Endothelial cell of umbilical vein (primary cell): ENCODE measurements around the gene SIPA1L3.

Experiments
- EZH2 ChIP-seq: IDR thresholded peaks from 2 replicates; pipeline ENCODE4 v1.6.1; 2012; ENCODE audit warnings: borderline replicate concordance, low read depth, mild to moderate bottlenecking, moderate library complexity, low read length, inconsistent platforms; ENCODE audit not compliant: severe bottlenecking
- GATA2 ChIP-seq: IDR thresholded peaks from 2 replicates; pipeline ENCODE4 v1.7.0; 2011; ENCODE audit warnings: low read depth, mild to moderate bottlenecking, moderate library complexity, mixed read lengths, low read length; ENCODE audit not compliant: insufficient read length, insufficient read depth
- POLR2A ChIP-seq: IDR thresholded peaks from 2 replicates; pipeline ENCODE4 v1.6.1; 2012; ENCODE audit warnings: low read depth, mild to moderate bottlenecking, control low read depth, low read length
- POLR2AphosphoS5 ChIP-seq: IDR thresholded peaks from 2 replicates; pipeline ENCODE4 v1.6.1; 2012; ENCODE audit warnings: low read depth, mild to moderate bottlenecking, control low read depth, low read length, moderate library complexity; ENCODE audit not compliant: insufficient read depth
- TF ChIP-seq, protein P1 (sequence below), 2 donors: IDR thresholded peaks; 1 replicate in 1 of 2; 2 replicates in 1 of 2; pipeline ENCODE4 v1.5.1; 2011; ENCODE audit warnings: low read length in 2 of 2, mild to moderate bottlenecking in 2 of 2, moderate library complexity in 2 of 2, control low read depth in 1 of 2, inconsistent platforms in 1 of 2, low read depth in 1 of 2; ENCODE audit not compliant: insufficient read depth in 1 of 2; ENCODE audit errors: extremely low read depth in 1 of 2

- TF ChIP-seq POLR2AphosphoS5 (no peak), EZH2 (no peak), POLR2A (no peak), GATA2 (no peak)
- TF ChIP-seq, protein P1, sequence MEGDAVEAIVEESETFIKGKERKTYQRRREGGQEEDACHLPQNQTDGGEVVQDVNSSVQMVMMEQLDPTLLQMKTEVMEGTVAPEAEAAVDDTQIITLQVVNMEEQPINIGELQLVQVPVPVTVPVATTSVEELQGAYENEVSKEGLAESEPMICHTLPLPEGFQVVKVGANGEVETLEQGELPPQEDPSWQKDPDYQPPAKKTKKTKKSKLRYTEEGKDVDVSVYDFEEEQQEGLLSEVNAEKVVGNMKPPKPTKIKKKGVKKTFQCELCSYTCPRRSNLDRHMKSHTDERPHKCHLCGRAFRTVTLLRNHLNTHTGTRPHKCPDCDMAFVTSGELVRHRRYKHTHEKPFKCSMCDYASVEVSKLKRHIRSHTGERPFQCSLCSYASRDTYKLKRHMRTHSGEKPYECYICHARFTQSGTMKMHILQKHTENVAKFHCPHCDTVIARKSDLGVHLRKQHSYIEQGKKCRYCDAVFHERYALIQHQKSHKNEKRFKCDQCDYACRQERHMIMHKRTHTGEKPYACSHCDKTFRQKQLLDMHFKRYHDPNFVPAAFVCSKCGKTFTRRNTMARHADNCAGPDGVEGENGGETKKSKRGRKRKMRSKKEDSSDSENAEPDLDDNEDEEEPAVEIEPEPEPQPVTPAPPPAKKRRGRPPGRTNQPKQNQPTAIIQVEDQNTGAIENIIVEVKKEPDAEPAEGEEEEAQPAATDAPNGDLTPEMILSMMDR (IDR thresholded peaks at IDR 0.05; ENCODE audit: extremely low read depth in 1 of 2, insufficient read depth in 1 of 2, low read depth in 1 of 2, low read length in 2 of 2): no peak
Observed at GRCh38 chr19:38185562-38185961, 278.6 kb downstream of the SIPA1L3 start.
